Endometrial microvascular endothelial cells (primary cell): ENCODE results near the gene CLCF1. TPM values are rescaled to one million over a fixed set of nuclear protein-coding genes. Genes with fewer than 3 reads are reported as not detected.

Experiments
- in situ Hi-C: cut with HindIII; loops from 2 replicates; pipeline ENCODE4 v1.10.0; 2017; ENCODE audit warnings: low sequenced_read_pairs, low pct_unique_long_range_greater_than_20kb; ENCODE audit errors: inconsistent ontology term
- total RNA-seq: library from RNA; depleted of rRNA; stranded (reverse); fragments of >200 nt; gene quantifications from one replicate; pipeline ENCODE4 v1.2.3, GENCODE V29; 2015; ENCODE audit errors: inconsistent ontology term

The CLCF1 gene
- total RNA-seq, 1 donor from 2014 or later, result 2.2 TPM

- in situ Hi-C loops, result no loop called here
These were observed 24.7 kb upstream of the CLCF1 start for GRCh38 chr11:67397986-67398660.

- in situ Hi-C loops, result no loop called here
These were observed 24.1 kb upstream of the CLCF1 start for GRCh38 chr11:67397536-67397935.

GRCh38 chr11:67396587-67397389 lies 23.4 kb upstream of the CLCF1 start:
- in situ Hi-C loops, result no loop called here

- in situ Hi-C loops, result no loop called here
These were observed 22.8 kb upstream of the CLCF1 start for GRCh38 chr11:67396259-67396581.

GRCh38 chr11:67395555-67396258 lies 22.3 kb upstream of the CLCF1 start:
- in situ Hi-C loops, result no loop called here

- in situ Hi-C loops, result no loop called here
These were observed 20.6 kb upstream of the CLCF1 start for GRCh38 chr11:67393990-67394389.

- in situ Hi-C loops, result no loop called here
These were observed 20.0 kb upstream of the CLCF1 start for GRCh38 chr11:67393437-67393836.

- in situ Hi-C loops, result no loop called here
These were observed 18.9 kb upstream of the CLCF1 start for GRCh38 chr11:67392183-67392715.

- in situ Hi-C loops, result no loop called here
These were observed 18.1 kb upstream of the CLCF1 start, which contains the start of gene RAD9A for GRCh38 chr11:67391304-67392182. TSS of gene RAD9A (plus strand) at chr11:67391986. CDS start at chr11:67392045, 59 bp downstream.

- in situ Hi-C loops, result no loop called here
These were observed 17.5 kb upstream of the CLCF1 start for GRCh38 chr11:67390947-67391303.

GRCh38 chr11:67389477-67389876 lies 16.1 kb upstream of the CLCF1 start:
- in situ Hi-C loops, result no loop called here

GRCh38 chr11:67387518-67387917 lies 14.1 kb upstream of the CLCF1 start:
- in situ Hi-C loops, result no loop called here

GRCh38 chr11:67387069-67387468 lies 13.7 kb upstream of the CLCF1 start:
- in situ Hi-C loops, result no loop called here

GRCh38 chr11:67384851-67385366 lies 11.5 kb upstream of the CLCF1 start:
- in situ Hi-C loops, result no loop called here

GRCh38 chr11:67382276-67383136 lies 9.1 kb upstream of the CLCF1 start:
- in situ Hi-C loops, result no loop called here

- in situ Hi-C loops, result no loop called here
These were observed 8.0 kb upstream of the CLCF1 start for GRCh38 chr11:67381244-67381972.
